ENCODE measurements around the gene TTLL11. TPM values are rescaled to one million over a fixed set of nuclear protein-coding genes. Genes with fewer than 3 reads are reported as not detected.
A peak's percentile ranks its signal among the peaks of the same experiment; 100 is the strongest.

Gene TTLL11
- polyA plus RNA-seq, 1 donor from 2014 or later, result 8.0 TPM

DNA sequence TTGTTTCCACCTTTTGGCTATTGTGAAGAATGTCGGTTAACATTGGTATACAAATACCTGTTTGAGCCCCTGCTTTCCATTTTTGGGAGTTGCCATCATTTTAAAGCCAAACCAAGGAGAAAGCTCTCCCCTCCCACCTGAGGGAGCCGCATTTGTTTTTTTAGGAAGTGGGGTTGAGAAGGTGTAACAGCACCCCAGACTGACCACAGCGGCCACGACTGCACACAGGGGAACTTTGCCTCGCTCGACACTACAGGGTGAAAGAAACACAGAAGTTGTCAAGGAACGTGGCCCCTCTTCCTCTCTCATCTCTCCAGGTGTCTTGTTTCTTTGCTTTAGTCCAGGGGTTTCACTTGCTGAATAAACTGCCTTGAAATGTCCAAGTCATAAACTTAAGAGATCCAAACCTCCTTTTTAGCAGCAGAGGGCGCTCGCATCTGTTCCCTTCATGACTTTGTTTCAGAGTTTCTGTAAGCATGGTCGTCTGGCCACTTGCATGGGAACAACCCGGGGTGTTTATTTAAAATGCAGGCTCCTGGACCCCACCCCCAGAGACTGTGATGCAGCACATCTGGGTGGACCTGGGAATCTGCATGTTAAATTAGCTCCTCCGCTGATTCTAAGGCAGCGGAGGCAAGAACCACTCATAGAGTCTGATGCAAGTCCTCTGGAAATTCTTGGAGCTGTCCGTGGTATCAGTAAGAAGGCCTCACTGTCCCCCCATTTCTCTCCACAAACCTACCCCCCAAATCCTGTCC, 2.1 kb upstream of the TTLL11 start:
- Histone ChIP-seq H3K36me3 (ENCODE audit: insufficient read depth, low read length) (no peaks in the 10 kb centered on the region), H3K9me2 (ENCODE audit: insufficient read depth, low read length) (no peaks in the 10 kb centered on the region), H3K27me3 (ENCODE audit: insufficient read depth, low read depth, low read length) (peaks cover 9% of the 10 kb centered on the region), H3K4me3 (ENCODE audit: low read length) (no peak overlapping the region), H3K79me2 (replicated peaks; ENCODE audit: insufficient read depth, low read length) (peaks cover 22% of the 10 kb centered on the region), H3F3A (ENCODE audit: insufficient read depth, low read length, poor library complexity, severe bottlenecking) (no peaks in the 10 kb centered on the region), H2AFZ (ENCODE audit: low read depth, low read length) (no peak overlapping the region), H3K9me3 (ENCODE audit: low read length) (no peaks in the 10 kb centered on the region), H3K27ac (ENCODE audit: low read length) (no peak overlapping the region), H3K9ac (ENCODE audit: low read length) (no peak overlapping the region), H4K20me1 (ENCODE audit: insufficient read depth) (no peaks in the 10 kb centered on the region), H3K4me2 (ENCODE audit: low read length) (no peak overlapping the region)
- TF ChIP-seq SMC3 (conservative IDR thresholded peaks at IDR 0.05; ENCODE audit: poor library complexity) (peak; percentile 58), EP300 (conservative IDR thresholded peaks at IDR 0.05; ENCODE audit: poor library complexity, severe bottlenecking) (no peak), RAD21 (conservative IDR thresholded peaks at IDR 0.05) (peak; percentile 39), EZH2 (IDR thresholded peaks at IDR 0.05; ENCODE audit: borderline replicate concordance, insufficient read depth, low read length, poor library complexity, severe bottlenecking) (no peak), MXI1 (conservative IDR thresholded peaks at IDR 0.05; ENCODE audit: poor library complexity, severe bottlenecking) (no peak), TAF1 (IDR thresholded peaks at IDR 0.05; ENCODE audit: low read depth) (no peak), POLR2AphosphoS5 (IDR thresholded peaks at IDR 0.05) (no peak)
- TF ChIP-seq, protein P1, sequence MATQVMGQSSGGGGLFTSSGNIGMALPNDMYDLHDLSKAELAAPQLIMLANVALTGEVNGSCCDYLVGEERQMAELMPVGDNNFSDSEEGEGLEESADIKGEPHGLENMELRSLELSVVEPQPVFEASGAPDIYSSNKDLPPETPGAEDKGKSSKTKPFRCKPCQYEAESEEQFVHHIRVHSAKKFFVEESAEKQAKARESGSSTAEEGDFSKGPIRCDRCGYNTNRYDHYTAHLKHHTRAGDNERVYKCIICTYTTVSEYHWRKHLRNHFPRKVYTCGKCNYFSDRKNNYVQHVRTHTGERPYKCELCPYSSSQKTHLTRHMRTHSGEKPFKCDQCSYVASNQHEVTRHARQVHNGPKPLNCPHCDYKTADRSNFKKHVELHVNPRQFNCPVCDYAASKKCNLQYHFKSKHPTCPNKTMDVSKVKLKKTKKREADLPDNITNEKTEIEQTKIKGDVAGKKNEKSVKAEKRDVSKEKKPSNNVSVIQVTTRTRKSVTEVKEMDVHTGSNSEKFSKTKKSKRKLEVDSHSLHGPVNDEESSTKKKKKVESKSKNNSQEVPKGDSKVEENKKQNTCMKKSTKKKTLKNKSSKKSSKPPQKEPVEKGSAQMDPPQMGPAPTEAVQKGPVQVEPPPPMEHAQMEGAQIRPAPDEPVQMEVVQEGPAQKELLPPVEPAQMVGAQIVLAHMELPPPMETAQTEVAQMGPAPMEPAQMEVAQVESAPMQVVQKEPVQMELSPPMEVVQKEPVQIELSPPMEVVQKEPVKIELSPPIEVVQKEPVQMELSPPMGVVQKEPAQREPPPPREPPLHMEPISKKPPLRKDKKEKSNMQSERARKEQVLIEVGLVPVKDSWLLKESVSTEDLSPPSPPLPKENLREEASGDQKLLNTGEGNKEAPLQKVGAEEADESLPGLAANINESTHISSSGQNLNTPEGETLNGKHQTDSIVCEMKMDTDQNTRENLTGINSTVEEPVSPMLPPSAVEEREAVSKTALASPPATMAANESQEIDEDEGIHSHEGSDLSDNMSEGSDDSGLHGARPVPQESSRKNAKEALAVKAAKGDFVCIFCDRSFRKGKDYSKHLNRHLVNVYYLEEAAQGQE (IDR thresholded peaks at IDR 0.05; ENCODE audit: borderline replicate concordance), result no peak
- TF ChIP-seq, protein P2, sequence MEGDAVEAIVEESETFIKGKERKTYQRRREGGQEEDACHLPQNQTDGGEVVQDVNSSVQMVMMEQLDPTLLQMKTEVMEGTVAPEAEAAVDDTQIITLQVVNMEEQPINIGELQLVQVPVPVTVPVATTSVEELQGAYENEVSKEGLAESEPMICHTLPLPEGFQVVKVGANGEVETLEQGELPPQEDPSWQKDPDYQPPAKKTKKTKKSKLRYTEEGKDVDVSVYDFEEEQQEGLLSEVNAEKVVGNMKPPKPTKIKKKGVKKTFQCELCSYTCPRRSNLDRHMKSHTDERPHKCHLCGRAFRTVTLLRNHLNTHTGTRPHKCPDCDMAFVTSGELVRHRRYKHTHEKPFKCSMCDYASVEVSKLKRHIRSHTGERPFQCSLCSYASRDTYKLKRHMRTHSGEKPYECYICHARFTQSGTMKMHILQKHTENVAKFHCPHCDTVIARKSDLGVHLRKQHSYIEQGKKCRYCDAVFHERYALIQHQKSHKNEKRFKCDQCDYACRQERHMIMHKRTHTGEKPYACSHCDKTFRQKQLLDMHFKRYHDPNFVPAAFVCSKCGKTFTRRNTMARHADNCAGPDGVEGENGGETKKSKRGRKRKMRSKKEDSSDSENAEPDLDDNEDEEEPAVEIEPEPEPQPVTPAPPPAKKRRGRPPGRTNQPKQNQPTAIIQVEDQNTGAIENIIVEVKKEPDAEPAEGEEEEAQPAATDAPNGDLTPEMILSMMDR (IDR thresholded peaks at IDR 0.05; ENCODE audit: poor library complexity, severe bottlenecking), result peak; percentile 68

DNA sequence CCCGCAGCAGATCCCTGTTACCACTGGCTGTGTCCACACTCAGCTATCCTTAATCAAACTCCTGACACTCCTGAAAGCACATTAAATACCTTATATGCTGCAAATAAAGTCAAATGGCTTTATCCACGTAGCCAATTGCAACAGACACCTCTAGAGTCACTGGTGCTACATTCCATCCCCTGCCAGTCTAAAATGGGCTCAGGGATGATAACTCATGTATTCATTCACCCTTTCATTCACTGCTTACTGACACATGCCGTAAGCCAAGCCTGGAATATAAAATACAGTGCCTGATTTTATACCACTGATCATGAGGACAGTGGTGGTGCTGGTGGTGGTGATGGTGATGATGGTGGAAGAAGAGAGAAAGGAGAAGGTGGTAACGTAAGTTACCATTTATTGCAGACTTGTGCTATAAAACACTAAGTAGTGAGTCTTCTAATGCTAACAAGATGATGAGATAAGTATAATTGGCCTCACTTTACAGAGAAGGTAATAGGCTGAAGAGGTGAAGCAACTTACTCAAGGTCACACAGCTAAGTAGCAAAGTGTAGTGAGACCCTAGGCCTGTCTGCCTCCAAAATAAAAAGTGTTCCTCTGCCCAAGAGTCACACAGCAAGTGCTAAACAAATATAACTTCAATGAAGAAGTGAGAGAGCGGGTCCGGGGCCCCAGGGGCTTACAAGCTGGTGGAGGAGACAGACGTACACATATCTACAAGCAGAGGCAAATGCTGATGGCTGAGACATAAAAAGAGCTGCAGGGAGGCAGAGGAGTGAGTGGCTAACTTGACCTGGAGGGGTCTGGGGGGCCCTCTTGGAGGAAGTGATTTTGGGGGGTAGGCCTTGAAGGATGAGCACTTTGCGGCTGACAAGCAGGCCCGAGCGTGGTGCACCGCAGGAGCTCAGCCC, 1.2 kb downstream of the TTLL11 start:
- Histone ChIP-seq H3K27ac (ENCODE audit: low read length) (no peak overlapping the region), H3K9ac (ENCODE audit: low read length) (peak overlapping the region; percentile 79), H3K4me2 (ENCODE audit: low read length) (peak overlapping the region; percentile 96), H3K27me3 (ENCODE audit: insufficient read depth, low read depth, low read length) (peaks cover 9% of the 10 kb centered on the region), H3K4me3 (ENCODE audit: low read length) (peak overlapping the region; percentile 99), H3K79me2 (replicated peaks; ENCODE audit: insufficient read depth, low read length) (peaks cover 22% of the 10 kb centered on the region), H4K20me1 (ENCODE audit: insufficient read depth) (no peaks in the 10 kb centered on the region), H2AFZ (ENCODE audit: low read depth, low read length) (no peak overlapping the region), H3K36me3 (ENCODE audit: insufficient read depth, low read length) (no peaks in the 10 kb centered on the region), H3K9me2 (ENCODE audit: insufficient read depth, low read length) (no peaks in the 10 kb centered on the region), H3F3A (ENCODE audit: insufficient read depth, low read length, poor library complexity, severe bottlenecking) (no peaks in the 10 kb centered on the region), H3K9me3 (ENCODE audit: low read length) (no peaks in the 10 kb centered on the region)
- TF ChIP-seq, protein P1 (IDR thresholded peaks at IDR 0.05; ENCODE audit: borderline replicate concordance), result no peak
- TF ChIP-seq MXI1 (conservative IDR thresholded peaks at IDR 0.05; ENCODE audit: poor library complexity, severe bottlenecking) (no peak), POLR2AphosphoS5 (IDR thresholded peaks at IDR 0.05) (no peak), RAD21 (conservative IDR thresholded peaks at IDR 0.05) (no peak), TAF1 (IDR thresholded peaks at IDR 0.05; ENCODE audit: low read depth) (no peak), EP300 (conservative IDR thresholded peaks at IDR 0.05; ENCODE audit: poor library complexity, severe bottlenecking) (no peak), EZH2 (IDR thresholded peaks at IDR 0.05; ENCODE audit: borderline replicate concordance, insufficient read depth, low read length, poor library complexity, severe bottlenecking) (no peak), SMC3 (conservative IDR thresholded peaks at IDR 0.05; ENCODE audit: poor library complexity) (no peak)
- TF ChIP-seq, protein P2 (IDR thresholded peaks at IDR 0.05; ENCODE audit: poor library complexity, severe bottlenecking), result no peak
